SIG-M5 treated with dmso at 0.1 percent for 504 hours (cell line): Measurements from ENCODE around the gene TP53I13.
A peak's percentile ranks its signal among the peaks of the same experiment; 100 is the strongest.

Experiments
- DNase-seq: peaks from one replicate; lab custom pipeline; 2025; ENCODE audit not compliant: unreplicated experiment; lab: John Stamatoyannopoulos, UW

The TP53I13 gene

DNA sequence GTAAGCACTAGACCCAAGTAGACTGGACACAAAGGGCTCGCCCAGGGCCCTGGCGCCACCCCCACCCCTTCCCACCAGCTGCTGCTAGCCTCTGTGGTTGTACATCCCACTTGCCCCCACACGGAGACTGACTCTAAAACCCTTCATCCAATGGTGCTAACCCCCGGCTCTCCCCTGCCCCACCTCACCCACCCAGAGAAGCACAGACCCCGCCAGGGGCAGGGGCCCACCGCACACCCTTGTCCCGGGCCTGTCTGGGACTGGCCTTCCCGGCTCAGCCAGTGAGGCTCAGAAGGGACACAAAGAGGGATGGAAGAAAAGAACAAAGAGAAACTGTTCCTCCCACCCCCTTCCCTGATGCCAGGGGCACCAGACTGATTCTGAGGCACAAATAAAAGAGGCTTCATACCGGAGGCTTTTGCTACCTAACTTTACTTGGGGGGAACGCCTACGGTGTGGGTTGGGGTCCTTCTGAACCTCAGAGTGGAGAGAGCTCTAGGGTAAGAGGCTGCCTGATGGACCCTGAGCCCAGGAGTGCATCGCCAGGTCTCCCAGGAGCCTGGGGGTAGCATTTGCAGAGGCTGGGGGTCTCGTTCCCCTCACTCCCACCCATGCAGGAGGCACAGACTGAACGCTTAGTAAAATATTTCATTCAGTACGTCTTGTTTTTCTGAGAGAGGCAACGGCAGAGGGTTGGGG, 46.0 kb downstream of the TP53I13 start:
- no peak for DNase-seq

DNA sequence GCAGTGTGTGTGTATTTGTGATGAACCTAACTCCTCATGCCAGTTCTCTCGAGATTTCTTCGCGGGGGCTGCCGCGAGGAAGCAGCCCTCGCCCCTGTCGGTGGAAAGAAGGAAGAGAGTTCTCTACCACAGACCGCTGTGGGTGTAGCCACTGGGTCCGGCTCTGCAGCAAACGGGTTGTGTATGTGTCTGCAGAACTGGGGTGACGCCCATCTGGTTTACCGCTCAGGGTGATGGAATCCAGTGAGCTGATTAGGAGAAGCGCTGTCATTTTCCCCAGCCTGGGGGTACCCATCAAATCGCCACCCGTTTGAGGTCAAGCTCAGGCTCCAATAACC, 46.5 kb downstream of the TP53I13 start:
- DNase-seq, result peak; percentile 79

DNA sequence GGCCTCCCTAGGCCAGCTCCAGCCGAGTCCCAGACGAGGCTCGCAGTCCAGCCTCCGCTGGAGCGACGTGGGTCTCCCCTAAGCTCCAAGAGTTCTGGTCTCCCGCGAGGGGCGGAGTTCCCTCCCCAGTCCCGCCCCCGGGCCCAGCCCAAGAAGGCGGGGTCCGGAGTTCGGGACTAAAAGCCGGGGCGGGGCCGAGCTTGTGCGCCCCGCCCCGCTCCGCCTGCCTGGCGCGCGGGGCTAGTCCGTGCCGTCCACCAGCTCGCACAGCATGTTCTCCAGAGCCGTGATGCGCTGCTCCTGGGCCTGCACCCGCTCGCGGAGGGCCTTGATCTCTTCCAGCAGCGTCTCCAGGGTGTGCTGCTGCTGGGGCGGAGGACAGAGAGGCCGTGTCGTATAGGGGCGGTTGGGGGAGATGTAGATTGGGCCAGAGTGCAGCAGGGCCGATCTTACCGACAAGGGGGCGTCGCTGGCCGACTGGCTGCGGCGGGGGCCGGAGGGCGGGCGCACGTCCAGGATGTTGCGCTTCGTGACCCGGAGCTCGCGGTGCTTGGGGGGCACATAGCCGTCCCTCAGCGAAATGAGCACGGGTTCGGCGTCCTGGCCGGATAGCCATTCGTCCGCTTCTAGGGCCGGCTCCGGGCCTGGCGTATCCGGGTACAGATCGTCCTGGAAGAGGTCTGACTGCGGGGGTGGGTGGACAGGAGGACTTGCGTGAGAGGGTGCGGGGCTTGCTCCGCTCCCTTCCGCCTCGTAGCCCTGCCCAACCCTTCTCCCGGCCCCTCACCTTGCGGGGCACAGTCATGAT, 47.2 kb downstream of the TP53I13 start:
- DNase-seq, result peak; percentile 89

DNA sequence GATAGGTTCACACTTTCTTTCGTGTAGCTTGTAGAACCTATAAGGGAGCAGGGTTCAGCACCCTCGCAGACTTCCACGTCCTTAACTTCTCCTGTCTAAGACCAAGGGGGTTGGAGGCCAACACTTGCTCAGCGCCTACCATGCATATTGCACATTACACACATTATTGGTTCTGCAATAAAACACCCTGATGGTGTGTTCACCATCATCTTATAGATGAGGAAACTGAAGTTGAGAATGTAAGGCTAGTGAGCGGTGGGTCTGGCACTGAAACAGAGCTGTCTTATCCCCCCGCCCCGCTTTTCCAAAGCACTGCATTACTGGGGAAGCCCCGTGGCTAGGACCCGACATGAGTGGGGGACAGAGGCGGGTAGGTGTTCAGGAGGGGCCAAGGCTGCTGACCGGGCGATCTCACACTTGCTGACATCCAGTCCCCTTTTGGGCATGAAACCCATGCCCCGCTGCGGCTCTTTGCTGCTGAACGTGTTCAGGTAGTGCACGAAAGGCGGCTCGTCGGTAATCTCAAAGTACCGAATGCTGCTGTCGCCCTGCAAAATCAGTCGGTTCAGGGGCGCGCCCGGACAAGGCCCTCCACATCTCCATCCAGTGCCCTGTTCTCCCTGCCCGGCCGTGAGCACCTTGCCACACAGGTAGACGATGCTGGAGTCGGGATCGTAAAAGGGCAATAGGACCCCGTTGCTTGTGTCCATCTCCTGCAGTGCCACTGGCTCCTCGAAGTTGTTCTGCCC, 48.0 kb downstream of the TP53I13 start:
- no peak for DNase-seq

DNA sequence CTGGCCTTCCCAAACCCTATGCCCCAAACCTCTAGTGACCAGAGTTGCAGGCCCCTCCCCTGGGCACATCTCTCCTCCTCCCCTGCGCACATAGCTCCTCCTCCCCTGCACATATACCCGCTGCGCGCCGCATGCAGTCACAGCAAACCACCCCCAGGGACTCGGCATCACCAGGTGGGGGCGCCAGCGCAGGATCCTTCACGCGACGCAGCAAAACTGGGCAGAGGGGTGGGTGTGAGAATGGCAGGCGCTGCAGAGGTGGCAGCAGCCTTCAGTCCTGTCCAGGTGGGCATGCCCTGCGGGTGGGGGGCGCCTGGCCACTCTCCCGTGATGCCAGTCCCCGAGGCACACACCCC, 48.6 kb downstream of the TP53I13 start:
- DNase-seq, result peak; percentile 94

DNA sequence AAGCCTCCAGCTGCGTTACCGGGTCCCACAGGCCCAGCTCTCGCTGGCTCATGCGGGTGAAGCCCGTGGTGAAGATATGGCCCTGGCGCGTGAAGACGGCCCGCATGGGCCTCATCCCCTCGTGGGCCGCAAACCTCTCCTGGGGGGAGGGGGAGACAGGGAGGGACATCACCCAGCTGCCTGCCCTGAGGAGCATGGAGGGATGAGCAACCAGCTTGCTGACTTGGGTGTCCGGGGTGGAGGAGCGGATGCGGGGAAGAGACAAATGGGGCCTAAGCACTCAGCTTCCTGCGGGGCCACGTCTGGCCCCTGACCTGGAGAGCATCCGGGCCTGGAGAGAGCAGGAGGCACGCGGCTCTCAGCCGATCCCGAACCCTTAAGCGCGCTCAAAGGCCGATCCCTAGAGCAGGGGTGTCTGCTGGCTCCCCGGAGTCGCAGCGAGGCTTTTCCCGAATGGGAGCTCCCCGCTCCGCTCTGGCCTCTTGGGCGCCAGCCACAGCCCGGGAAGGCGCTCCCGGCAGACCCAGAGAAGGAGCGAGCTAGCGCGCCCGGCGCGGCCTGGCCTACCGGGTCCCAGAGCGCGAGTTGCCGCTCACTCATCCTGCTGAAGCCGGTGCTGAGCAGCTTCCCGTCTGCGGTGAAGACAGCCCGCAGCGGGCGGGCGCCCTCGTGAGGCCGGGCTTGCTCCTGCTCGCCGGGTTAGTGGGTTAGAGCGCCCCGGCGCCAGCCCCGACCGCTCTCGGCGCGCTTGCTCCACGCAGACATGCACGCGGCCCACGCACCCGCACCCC, 49.2 kb downstream of the TP53I13 start:
- peak; percentile 80 for DNase-seq

DNA sequence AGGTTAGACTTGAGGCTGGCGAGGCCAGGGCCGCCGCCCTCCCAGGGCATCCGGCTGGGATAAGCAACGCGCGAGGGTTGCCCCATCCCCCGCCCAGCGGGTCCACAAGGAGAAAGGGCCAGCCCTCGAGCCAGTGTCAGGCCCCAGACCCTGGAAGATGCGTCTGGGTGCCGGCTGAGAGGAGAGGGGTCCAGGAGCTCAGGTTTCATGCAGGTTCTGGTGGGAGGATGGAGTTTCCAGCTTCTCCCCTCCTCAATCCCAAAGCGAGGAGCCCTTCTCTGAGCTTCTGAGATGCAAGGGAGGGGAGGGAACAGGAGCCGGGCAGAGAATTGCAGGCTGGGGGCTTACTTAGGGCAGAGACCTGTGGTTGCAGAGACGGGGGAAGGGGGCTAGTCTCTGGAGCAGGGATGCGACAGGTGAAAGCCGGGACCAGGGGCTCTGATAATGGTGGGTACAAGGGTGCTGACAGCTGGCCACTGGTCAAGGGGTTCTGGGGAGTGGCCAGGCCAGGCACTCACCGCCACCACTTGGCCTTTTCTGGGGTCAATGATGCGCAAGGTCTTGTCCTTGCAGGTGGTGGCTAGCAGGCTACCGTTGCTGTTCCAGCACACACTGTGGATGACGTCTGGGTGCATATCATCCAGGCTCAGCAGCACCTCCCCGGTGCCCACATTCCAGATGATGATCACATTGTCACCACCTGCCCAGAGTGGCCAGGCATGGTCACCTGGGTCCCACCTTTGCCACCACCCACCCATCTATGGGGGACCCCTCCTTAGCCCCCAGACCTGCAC, 50.0 kb downstream of the TP53I13 start:
- no peak for DNase-seq

DNA sequence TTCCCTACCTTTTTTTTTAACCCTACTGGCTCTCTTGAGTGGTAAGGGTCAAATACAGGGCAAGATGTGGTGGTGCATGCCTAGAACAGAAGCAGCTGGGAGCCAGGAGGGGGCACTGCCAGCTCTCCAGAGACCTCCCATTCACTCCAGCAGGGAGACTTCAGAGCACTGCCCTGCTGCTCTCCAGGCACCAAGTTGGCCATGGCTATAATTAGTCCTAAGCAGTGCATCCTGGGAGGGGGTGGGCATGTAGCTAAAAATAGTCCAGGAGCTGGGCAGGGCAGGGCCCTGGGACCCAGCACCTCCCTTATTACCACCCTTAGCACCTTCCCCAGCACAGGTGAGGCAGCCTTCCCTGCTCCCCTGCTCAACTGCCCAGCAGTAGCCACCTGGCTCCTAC, 50.8 kb downstream of the TP53I13 start:
- DNase-seq, result peak; percentile 52

DNA sequence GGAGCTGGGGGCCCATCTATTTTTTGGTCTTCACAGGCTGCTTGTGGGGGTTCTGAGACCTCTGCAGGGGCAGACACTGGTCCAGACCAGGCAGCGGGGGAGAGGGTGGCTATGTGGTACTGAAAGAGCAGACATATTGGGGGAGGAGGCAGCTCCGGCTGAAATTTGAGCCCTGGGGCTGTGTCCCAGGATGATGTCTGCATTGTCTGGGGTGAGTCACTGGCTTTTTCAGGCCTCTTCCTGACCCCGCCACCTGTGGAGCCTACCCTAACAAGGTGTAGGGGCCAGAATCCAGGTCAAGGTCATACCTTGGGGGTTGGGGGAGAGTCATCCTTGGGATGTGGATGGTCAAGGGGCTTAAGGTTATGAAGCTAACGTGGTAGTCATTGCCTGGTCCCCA, 51.8 kb downstream of the TP53I13 start:
- no peak for DNase-seq

DNA sequence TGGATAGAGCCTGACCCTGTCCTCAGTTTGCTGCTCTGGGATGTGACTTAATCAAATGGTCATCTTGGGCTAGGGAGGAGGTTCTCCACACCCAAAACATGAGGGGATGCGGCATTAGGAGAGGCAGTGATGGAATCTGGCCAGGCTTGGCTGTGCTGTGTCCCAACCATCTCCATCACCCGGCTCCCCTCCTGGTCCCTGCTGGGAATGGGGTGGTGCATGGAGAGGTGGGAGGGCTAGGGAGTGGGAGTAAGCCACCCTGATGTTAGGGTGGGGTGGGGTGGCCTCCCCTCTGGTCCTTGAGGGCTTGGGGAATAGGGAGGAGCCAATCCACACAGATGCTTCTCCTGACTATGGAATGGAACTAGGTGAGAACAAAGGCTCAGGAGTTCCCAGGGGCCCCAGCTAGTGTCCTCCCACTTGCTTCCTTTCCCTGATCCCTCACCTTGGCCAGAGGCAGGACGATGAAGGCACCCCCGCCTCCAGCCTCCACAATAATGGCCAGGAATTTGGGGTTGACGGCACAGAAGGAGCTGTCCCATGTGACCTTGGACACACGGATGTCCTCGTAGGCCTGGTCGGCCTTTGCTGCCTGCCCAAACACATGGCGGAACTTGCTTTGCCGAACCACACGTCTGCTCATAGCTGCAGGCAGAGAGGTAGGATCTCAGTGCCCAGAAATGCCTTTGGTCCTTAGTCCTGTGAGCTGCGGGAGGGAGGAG, 52.4 kb downstream of the TP53I13 start:
- DNase-seq, result no peak

DNA sequence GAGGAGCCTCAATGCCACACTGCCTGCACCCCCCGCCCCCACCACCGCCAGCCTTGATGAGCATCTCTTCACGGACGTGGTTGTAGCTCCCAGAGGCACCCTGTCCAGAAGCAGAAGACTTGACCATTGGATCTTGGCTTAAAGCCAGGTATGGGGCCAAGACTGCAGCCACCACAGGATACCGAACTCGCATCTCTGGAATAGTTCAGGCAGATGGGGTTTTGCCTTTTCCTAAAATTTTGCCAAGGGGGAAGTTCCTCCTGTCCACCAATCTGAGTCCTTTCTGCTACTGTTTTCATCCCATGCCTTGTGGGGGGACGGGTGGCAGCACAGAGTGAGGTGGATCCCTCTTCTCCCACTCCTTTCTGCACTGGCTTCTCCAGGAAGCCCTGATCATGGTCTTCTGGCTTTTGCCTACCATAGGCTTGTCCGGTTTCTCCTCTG, 53.3 kb downstream of the TP53I13 start:
- DNase-seq, result no peak
